ENCODE measurements around the gene BRWD1. TPM values are rescaled to one million over a fixed set of nuclear protein-coding genes. Genes with fewer than 3 reads are reported as not detected.

The BRWD1 gene
- total RNA-seq, 2 donors from 2014 or later = 38.6 to 43.1 TPM

DNA sequence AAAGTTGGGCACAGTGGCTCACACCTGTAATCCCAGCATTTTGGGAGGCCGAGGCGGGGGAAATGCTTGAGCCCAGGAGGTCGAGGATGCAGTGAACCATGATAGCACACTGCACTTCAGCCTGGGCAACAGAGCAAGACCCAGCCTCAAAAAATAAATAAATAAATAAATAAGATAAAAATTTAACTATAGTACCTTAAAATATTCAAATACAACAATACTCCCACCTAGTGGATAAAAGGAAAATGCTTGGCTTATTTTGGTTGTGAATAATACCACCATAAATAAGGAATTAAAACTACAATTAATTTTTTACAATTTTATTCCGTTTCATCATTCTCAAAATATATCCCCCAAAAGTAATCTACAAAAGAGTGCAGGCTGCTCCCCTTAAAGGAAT, 138.3 kb downstream of the BRWD1 start:
- no peaks in the 10 kb centered on the region for H3K9me3 ChIP-seq
- no peaks in the 10 kb centered on the region for H3K27me3 ChIP-seq
- no peaks in the 10 kb centered on the region for H3K36me3 ChIP-seq
- TF ChIP-seq, protein P1, sequence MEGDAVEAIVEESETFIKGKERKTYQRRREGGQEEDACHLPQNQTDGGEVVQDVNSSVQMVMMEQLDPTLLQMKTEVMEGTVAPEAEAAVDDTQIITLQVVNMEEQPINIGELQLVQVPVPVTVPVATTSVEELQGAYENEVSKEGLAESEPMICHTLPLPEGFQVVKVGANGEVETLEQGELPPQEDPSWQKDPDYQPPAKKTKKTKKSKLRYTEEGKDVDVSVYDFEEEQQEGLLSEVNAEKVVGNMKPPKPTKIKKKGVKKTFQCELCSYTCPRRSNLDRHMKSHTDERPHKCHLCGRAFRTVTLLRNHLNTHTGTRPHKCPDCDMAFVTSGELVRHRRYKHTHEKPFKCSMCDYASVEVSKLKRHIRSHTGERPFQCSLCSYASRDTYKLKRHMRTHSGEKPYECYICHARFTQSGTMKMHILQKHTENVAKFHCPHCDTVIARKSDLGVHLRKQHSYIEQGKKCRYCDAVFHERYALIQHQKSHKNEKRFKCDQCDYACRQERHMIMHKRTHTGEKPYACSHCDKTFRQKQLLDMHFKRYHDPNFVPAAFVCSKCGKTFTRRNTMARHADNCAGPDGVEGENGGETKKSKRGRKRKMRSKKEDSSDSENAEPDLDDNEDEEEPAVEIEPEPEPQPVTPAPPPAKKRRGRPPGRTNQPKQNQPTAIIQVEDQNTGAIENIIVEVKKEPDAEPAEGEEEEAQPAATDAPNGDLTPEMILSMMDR (IDR thresholded peaks at IDR 0.05) = peak; percentile 17
- no peak overlapping the region for H3K9ac ChIP-seq (ENCODE audit: low read depth in 2 of 2, low read length in 2 of 2)
- no peak for DNase-seq
- intact Hi-C loops (cut with DNase I) = no loop called here
- no peak overlapping the region for H3K4me3 ChIP-seq
- no peak overlapping the region for H3K27ac ChIP-seq
- H3K4me1 ChIP-seq = no peaks in the 10 kb centered on the region

DNA sequence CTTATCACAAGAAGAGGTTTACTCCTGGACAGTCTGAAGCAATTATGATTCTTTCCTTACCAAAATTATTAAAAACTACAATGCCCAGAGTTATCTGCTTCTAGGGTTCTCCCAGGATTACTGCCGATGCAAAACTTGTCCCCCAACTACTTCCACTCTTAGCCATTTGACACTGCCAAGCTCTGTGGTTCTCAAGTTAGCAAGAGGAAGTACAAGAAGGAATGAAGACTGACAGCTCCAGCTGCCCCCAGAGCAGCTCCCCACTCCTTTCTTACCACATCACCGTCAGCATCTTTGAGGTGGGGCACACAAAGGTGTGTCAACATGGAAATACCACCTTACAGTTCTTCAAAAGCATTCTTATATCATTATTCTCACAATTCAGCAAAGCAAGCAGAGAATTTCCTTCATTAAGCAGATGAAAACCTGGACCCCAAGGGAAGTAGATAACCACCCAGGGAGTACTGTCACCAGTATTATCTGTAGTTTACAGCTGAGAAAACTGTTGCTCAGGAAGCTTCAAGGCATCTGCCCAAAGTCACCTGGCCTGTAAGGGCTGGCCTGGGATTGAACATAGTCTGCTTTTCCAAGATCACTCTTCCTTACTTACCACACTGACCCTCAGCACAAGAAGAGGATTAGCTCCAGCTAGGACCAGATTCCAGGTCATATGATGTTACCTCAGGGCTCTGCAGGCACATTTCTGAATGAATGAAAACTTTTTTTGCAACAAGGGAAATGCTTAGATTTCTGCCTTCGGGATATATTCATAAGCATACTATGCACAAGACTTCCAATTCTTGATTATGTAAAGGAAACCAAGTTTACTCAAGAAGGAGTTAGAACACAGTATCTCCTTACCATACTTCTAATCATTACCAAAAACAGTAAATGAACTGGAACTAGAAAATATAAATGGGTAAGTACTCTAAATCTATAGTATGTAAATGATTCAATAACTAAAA, 139.4 kb downstream of the BRWD1 start:
- TF ChIP-seq, protein P1 (IDR thresholded peaks at IDR 0.05) = no peak
- Histone ChIP-seq H3K4me3 (no peak overlapping the region), H3K9ac (ENCODE audit: low read depth in 2 of 2, low read length in 2 of 2) (no peak overlapping the region), H3K27me3 (no peaks in the 10 kb centered on the region), H3K4me1 (no peaks in the 10 kb centered on the region), H3K36me3 (no peaks in the 10 kb centered on the region), H3K9me3 (no peaks in the 10 kb centered on the region), H3K27ac (no peak overlapping the region)
- intact Hi-C loops (cut with DNase I) = no loop called here
- no peak for DNase-seq

DNA sequence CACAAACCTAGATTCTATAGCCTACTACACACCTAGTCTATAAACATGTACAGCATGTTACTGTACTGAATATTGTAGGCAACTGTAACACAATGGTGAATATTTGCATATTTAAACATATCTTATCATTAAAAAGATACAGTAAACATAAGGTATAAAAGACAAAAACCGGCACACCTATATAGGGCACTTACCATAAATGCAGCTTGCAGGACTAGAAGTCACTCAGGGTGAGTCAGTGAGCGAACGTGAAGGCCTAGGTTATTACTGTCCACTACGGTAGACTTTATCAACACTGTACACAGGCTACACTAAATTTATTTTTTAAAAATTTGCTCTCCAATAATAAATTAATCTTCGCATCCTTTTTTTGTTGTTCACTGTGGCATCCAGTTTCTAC, 143.5 kb downstream of the BRWD1 start:
- Histone ChIP-seq H3K36me3 (no peaks in the 10 kb centered on the region), H3K27me3 (no peaks in the 10 kb centered on the region), H3K4me1 (no peaks in the 10 kb centered on the region), H3K9ac (ENCODE audit: low read depth in 2 of 2, low read length in 2 of 2) (no peak overlapping the region), H3K9me3 (no peaks in the 10 kb centered on the region), H3K4me3 (no peak overlapping the region), H3K27ac (no peak overlapping the region)
- TF ChIP-seq, protein P1 (IDR thresholded peaks at IDR 0.05) = no peak
- intact Hi-C loops (cut with DNase I) = no loop called here
- DNase-seq = no peak

DNA sequence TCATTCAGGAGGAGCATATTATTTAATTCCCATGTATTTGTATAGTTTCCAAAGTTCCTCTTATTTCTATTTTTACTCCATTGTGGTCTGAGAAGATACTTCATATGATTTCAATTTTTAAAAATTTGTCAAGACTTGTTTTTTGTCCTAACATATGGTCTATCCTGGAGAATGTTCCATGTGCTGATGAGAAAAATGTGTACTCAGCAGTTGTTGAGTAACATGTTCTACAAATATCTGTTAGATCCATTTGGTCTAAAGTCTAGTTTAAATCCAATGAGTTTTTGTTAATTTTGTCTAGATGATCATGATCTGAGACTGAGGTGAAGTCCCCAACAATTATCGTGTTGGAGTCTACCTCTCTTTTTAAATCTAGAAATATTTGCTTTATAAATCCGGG, 144.6 kb downstream of the BRWD1 start:
- no peaks in the 10 kb centered on the region for H3K36me3 ChIP-seq
- TF ChIP-seq, protein P1 (IDR thresholded peaks at IDR 0.05) = no peak
- H3K4me1 ChIP-seq = no peaks in the 10 kb centered on the region
- no peak overlapping the region for H3K27ac ChIP-seq
- H3K9me3 ChIP-seq = no peaks in the 10 kb centered on the region
- no peak for DNase-seq
- no peaks in the 10 kb centered on the region for H3K27me3 ChIP-seq
- intact Hi-C loops (cut with DNase I) = no loop called here
- no peak overlapping the region for H3K9ac ChIP-seq (ENCODE audit: low read depth in 2 of 2, low read length in 2 of 2)
- no peak overlapping the region for H3K4me3 ChIP-seq

DNA sequence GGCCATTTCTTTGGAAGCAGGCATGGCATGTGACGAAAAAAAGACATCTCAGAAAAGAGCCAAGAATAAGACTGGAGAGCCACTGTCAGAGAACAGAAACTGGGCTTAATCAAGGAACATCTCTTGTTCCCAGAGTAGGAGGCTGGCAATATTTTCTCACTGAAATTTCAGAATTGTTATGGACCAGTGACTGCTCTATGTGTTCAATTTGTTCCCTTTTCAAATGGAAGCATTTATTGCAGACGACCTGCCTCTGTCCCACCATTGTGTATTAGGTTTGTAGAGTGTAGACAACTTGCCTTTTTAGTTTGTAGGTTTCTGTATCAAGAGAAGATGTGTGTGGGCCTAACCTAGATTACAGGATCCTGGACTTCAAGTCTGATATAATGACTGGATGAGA, 148.9 kb downstream of the BRWD1 start:
- no peaks in the 10 kb centered on the region for H3K27me3 ChIP-seq
- intact Hi-C loops (cut with DNase I) = no loop called here
- H3K27ac ChIP-seq = no peak overlapping the region
- H3K4me1 ChIP-seq = no peaks in the 10 kb centered on the region
- no peaks in the 10 kb centered on the region for H3K9me3 ChIP-seq
- TF ChIP-seq, protein P1 (IDR thresholded peaks at IDR 0.05) = no peak
- no peak for DNase-seq
- no peak overlapping the region for H3K4me3 ChIP-seq
- H3K36me3 ChIP-seq = no peaks in the 10 kb centered on the region
- H3K9ac ChIP-seq (ENCODE audit: low read depth in 2 of 2, low read length in 2 of 2) = no peak overlapping the region

Data from colonic mucosa (tissue), 4 donors.